Fibroblast of the aortic adventitia (primary cell): ENCODE results near the gene MYO1B. TPM values are rescaled to one million over a fixed set of nuclear protein-coding genes. Genes with fewer than 3 reads are reported as not detected.
A peak's percentile ranks its signal among the peaks of the same experiment; 100 is the strongest.

Experiments
- DNase-seq: peaks from one replicate; pipeline ENCODE4 v3.0.0-alpha.2; 2010; ENCODE audit warnings: low read depth
- H3K4me3 ChIP-seq: 2 replicates; pipeline ENCODE4 v1.5.1; 2011; ENCODE audit warnings: low read depth, mild to moderate bottlenecking, control low read depth, low read length, moderate library complexity
- total RNA-seq: library from RNA; depleted of rRNA; stranded (reverse); fragments of >200 nt; gene quantifications from 2 replicates; pipeline ENCODE4 v1.2.3, GENCODE V29; 2012; ENCODE audit warnings: low replicate concordance
- TF ChIP-seq, protein P1 (sequence below): IDR thresholded peaks from 2 replicates; pipeline ENCODE4 v1.5.1; 2011; ENCODE audit warnings: mild to moderate bottlenecking, low read length, control low read depth, inconsistent platforms; ENCODE audit not compliant: insufficient read depth

The MYO1B gene
- total RNA-seq, 1 donor, result 103 TPM

DNA sequence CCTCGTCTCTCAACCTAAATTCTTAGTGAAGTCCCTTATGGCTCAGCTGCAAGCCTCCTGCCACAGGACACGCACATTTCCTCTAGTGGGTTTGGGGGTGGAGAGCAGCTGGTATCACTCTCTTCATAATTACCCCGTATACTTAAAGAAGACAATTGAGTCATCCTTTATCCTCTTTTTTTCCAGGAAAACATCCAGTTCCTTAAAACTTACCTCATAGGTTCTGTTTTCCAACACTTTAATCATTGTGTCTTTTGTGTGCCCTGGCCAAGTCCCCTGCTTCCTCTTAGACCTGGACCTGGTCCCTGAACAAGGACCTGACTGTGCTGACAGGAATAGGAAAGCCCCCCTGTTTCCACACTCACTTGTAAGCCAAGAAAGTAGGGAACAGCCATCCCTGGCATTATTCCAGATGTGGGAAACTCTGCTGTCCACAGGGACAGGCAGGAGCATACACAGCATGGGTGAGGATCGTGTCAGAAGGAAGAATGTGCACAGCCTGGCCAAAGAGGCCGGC, 42.3 kb upstream of the MYO1B start:
- H3K4me3 ChIP-seq, result no peak overlapping the region
- TF ChIP-seq, protein P1, sequence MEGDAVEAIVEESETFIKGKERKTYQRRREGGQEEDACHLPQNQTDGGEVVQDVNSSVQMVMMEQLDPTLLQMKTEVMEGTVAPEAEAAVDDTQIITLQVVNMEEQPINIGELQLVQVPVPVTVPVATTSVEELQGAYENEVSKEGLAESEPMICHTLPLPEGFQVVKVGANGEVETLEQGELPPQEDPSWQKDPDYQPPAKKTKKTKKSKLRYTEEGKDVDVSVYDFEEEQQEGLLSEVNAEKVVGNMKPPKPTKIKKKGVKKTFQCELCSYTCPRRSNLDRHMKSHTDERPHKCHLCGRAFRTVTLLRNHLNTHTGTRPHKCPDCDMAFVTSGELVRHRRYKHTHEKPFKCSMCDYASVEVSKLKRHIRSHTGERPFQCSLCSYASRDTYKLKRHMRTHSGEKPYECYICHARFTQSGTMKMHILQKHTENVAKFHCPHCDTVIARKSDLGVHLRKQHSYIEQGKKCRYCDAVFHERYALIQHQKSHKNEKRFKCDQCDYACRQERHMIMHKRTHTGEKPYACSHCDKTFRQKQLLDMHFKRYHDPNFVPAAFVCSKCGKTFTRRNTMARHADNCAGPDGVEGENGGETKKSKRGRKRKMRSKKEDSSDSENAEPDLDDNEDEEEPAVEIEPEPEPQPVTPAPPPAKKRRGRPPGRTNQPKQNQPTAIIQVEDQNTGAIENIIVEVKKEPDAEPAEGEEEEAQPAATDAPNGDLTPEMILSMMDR, result no peak
- DNase-seq, result peak; percentile 85

DNA sequence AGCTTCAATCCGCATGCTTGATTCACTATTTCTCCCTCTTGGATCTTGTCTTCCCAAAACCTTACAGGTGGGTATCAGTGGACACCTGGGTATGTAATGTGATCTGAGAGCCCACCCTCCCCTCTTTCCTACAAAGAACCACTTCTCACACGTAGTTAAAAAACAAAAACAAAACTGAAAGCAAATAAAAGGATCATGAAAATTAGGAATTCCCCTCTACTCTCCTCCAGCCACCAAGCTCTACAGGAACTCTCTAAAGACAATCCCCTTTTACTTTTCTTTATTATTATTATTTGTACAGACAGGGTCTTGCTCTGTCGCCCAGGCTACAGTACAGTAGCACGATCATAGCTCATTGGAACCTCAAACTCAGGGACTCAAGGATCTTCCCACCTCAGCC, 40.8 kb upstream of the MYO1B start:
- H3K4me3 ChIP-seq, result no peak overlapping the region
- TF ChIP-seq, protein P1, result no peak
- no peak for DNase-seq

DNA sequence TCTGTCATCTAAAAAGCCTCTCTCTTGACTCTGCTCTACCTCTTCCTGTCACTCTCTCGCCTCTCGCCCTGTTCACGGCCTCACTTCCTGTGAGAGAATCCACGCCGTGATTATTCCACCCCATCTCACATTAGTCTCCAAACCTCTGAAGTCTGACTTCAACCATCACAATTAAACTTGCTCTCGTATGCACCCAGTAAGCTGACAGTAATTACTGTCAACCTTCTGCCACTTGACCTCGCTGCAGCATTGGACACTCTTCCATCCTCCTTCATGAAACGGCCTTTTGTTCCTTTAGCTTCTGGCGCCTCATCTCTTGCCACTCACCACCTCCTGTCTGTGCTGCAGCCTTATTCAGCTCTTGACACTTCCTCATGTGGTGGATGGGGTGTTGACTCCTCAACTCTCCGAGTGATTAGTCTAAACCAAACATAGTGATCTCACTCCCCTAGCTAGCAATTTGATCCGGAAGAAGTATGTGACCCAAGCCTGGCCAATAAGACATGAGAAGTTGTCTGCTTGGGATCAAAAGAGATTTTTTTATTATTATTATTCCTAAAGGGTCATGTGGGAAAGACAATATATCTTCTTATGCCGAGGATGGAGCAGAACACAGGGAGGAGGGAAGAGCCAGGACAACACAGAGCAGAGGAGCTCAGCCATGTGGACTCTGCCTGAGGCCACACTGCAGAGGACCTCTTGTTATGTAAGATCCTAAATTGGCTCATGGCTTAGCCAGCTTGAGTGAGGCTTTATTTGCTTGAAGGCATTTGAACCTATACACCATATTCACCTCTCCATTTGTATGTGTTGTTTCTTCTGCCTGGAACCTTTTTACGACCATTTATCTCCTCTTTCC, 38.4 kb upstream of the MYO1B start:
- TF ChIP-seq, protein P1, result no peak
- DNase-seq, result no peak

DNA sequence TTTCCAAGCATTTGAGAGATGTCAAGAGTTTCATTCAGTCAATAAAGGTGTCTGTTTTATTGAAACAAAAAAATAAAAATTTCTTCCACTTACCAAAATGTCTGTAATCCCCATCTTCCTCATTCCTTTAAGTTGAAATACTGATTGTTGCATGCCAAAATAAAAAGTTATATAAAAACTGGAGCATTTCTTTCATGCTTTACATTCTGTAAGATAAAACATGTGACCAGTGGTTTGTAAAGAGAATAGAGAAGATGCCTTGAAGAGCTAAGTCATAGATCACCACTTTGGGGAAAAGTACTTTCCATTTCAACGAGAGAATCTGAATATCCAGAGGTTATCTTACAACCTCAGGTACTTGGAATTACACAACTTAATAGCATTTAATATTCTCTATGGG, 35.9 kb upstream of the MYO1B start:
- TF ChIP-seq, protein P1, result no peak
- peak; percentile 59 for DNase-seq
- no peak overlapping the region for H3K4me3 ChIP-seq

More for the DNA sequence above, 38.4 kb upstream of the MYO1B start:
- no peak overlapping the region for H3K4me3 ChIP-seq

DNA sequence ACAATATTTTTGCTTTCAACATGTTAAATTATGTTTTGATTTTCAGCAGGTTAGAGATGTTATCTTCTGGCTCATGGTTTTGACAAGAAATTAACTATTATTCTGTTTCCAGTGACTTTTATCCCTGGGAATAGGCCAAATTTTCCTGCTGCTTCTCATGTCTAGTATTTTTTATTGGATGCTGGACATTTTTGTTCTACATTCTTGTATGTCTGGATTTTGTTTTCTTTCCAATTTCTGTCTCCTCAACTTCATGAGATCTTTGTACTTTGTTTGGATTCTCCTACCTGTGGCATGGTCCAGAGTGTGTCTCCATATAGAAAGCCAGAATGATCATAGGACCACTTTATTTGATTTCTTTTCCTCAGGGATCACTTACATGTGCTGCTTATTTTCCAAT, 33.1 kb upstream of the MYO1B start:
- no peak for DNase-seq
- no peak overlapping the region for H3K4me3 ChIP-seq
- TF ChIP-seq, protein P1, result no peak

DNA sequence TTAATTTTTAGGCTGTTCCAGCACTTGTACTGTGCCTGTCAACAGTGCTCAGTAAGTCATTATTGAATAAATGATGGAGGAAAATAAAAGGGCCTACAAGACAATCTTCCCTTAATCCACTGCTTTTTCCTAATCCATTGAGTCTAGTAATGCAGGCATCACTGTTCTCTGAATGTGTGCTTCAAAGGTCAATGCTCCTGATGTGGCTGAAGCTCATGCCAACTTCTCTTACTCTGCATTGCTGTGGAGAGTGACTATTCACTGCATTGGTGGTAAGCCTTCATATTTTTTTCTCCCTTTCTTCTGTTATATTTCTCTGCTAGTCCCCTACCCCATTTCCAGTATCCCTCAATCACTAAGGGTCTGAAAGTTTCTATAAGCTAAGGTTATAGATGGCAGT, 31.9 kb upstream of the MYO1B start:
- TF ChIP-seq, protein P1, result no peak
- DNase-seq, result no peak
- H3K4me3 ChIP-seq, result no peak overlapping the region

DNA sequence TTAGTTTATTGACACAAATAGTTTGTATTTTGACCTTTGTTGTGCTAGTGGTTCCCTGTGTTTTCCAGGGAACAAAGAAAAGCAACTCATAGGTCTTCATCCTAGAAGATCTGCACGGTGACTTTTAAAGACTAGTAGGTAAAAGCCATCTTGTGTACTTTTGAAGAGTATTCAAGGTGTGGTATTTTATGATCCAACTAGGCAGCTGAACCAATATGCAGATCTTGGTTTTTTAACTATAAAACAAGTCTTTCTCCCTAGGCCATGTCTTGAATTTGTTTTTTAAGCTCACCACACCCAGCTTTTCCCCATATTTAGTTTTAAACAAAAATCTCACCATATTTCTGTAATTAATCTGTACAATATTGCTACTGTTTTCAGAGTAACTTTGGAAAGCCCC, 30.0 kb upstream of the MYO1B start:
- H3K4me3 ChIP-seq, result no peak overlapping the region
- TF ChIP-seq, protein P1, result no peak
- no peak for DNase-seq
